GM12892 (cell line): Measurements from ENCODE around the gene UBD.

Experiments used
- POLR2A ChIP-seq: IDR thresholded peaks from 2 replicates; pipeline ENCODE4 v1.6.1; 2011; ENCODE audit warnings: low read depth, low read length, control low read depth
- POLR2AphosphoS5 ChIP-seq: IDR thresholded peaks from 2 replicates; pipeline ENCODE4 v1.6.1; 2011; ENCODE audit warnings: low read depth, low read length, control low read depth
- TAF1 ChIP-seq: IDR thresholded peaks from 2 replicates; pipeline ENCODE4 v1.6.1; 2011; ENCODE audit warnings: low read depth, mild to moderate bottlenecking, control low read depth, low read length, borderline replicate concordance

- TF ChIP-seq POLR2A (no peak), POLR2AphosphoS5 (no peak), TAF1 (no peak)
Observed at GRCh38 chr6:29558439-29559079, 973 bp downstream of the UBD start.
